Stimulated activated CD4-positive, alpha-beta T cell treated with anti-CD3 and anti-CD28 coated beads, Interleukin-12 subunit alpha, Interleukin-12 subunit beta, amount 100 ng/mL, for 48 hours (primary cell): ENCODE results near the gene PARD3.

Experiments
- DNase-seq, 3 donors: peaks; one replicate each; pipeline ENCODE4 v3.0.0-alpha.2; 2020; ENCODE audit warnings: low read depth in 2 of 3, low spot score in 1 of 3

The PARD3 gene

DNA sequence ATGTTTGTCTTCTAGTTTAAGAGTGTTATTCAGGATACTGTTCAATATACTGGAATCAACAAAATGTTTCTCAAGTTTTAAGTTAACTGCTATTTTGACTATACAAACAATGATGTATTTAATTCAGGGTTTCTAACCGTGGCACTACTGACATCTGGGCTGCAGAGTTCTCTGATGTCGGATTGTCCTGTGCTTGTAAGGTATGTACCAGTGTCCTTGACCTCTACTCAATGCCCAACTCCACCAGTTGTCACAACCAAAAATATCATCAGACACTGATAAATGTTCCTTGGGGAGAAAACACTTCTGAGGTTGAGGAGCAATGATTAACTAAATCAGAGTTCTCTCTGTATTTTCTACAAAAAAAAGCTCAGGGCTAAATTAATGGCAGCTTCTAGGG is 301.5 kb downstream of the PARD3 start:
- no peak for DNase-seq

DNA sequence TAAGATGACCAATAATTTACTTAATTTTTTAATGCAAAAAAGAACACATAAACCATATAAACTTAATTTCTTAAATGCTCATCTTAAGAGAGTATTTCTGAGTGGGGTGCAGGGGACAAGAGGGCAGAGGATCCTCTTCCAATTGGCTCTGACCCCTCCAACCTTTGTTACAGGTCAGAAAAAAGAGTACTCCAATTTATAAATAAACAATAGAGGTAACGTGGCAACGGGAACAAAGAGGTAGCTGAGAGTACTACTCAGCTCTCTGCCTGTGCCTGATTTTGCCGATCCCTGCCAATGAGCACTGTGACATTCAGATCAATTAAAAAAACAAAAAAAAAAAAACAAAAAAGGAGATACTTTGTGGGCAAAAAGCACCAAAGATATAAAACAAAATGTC is 307.9 kb downstream of the PARD3 start:
- DNase-seq = no peak

DNA sequence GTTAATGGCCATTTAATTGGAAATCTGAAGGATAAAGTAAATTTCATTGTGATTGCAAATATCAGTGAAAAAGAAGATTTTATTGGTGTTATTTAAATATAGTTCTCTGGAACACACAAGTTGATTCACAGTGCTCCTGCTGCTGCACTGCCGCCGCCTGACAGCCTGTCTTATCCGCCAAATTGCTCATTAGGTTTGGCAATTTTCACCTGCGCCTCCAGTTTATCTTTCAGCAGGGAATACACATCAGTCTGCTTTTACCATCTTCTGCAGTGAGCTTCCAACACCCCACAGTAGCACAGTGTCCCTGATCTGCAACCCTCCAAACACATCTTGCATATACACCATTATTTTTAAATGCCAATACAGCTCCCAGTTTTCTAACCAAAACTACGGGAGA is 308.3 kb downstream of the PARD3 start:
- no peak for DNase-seq

DNA sequence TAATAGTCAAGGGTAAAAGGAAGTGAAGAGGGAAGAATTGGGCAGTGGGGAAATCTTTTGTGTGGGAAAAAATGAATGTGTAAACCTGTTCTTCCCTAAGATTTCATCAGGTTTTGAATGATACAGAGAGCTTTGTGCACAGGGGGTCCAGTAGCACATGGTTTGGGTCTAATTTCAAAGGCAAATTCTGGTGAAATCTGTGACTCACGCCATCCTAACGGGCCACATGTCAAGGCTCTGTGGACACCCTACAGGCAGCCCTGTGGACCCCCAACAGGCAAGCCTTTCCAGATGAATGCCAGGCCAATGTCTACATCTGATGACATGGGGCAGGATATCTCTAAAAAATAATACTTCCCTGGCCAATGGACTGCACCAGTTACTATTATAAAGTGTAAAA is 309.8 kb downstream of the PARD3 start:
- DNase-seq = no peak

DNA sequence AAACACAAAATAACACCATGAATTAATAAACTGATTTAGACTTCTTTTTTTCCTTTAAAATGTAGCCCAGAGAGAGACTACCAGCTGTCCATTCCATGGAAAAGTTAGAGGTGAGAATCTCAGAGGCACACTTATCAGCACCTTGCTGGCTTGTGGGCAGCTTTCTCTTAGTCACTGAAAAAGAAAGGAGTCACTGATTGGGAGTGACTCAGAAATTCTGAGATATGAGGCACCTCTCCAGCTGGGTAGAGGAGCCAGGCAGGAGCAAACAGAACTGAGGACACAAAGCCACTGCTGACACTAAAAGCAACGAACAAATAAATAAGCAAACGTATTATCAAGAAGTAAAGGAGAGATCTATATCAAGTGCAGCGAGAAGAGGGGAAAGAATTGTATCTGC is 310.6 kb downstream of the PARD3 start:
- DNase-seq = no peak

DNA sequence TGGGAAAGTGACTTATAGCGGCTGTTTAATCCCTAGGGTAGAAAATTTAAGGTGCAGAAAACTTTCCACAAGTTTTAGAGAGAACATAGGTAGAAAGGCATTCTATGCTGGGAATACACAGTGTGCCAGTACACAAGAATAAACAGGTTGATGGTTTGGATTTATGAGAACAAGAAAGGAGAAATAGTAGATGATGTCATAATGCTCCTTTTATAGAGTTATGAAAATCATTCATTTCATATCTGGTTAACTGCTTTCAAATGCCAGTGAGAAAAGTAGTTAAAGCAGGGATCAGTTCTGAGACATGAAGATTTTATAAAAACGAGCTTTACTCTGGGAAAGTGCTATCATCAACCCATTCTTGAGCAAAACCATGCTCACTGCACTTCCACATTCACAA is 311.4 kb downstream of the PARD3 start:
- no peak for DNase-seq

DNA sequence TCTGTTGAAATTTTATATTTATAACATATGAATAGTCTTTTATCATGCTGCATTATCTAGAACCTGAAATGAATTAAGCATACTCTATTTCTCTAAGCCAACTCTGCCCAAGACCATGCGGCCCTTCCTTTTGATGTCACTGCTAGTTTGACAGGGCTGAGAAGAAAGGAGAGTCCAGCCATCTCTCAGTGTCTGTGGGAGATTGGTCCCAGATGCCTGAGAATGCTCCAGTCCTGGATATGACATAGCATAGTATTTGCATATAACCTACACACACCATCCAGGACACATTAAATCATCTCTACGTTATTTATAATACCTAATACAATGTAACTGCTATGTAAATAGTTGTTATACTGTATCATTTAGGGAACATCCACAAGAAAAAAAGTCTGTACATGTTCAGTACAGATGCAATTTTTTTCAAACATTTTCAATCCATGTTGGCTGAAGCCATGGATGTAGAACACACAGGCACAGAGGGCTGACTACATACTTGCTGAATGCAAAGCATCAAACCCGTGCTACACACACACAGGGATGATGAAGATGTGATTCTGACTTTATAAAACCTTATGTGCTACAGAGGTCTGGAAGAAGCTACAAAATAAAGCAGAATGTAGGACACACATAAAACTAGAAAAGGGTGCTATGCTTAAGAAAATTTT is 315.4 kb downstream of the PARD3 start:
- no peak for DNase-seq

DNA sequence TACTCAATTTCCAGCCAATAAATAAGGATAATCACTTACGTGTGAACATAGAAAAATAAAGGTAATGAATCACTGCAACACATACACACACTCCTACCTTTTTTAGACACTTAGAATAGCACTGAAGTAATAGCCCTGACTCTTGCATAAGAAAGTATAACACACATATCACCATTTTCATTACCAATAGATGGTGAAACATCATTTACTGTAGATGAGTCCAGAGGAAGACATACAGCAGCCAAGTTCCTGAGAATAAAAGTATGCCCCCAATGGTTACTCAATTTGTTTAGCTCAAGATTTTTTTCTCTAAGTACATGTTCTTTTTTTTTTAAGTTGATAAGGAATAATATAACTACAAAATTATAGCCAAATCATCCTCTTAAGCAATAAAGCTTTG is 316.3 kb downstream of the PARD3 start:
- DNase-seq = no peak

DNA sequence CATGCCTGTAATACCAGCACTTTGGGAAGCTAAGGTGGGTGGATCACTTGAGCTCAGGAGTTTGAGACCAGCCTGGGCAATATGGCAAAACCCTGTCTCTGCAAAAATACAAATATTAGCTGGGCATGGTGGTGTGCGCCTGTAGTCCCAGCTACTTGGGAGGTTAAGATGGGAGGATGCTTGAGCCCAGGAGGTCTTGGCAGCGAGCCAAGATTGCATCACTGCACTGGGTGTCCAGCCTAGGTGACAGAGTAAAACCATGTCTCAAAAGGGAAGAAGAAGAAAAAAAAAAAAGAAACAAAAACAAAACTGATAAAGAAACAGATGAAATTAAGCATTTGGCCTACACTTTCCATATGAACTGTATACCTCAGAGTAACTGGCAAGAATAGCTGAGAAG is 319.2 kb downstream of the PARD3 start:
- no peak for DNase-seq

DNA sequence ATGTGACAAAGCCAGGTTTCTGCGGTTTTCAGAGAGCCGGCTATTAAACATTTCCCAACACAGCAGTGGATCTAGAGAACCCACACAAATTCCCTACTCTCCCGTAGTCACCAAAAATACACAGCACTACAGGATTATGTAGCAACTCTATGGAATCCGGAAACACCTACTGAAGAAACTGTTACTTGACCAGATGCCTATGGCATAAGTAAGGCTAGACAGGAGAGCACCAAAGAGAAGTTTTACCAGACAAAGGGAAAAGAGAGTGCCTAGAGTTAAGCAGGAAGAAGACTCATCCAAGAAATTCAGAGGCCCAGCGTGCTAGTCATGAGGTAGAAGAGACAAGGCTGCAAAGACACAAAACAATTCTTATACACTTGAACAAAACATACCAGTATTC is 321.1 kb downstream of the PARD3 start:
- no peak for DNase-seq

DNA sequence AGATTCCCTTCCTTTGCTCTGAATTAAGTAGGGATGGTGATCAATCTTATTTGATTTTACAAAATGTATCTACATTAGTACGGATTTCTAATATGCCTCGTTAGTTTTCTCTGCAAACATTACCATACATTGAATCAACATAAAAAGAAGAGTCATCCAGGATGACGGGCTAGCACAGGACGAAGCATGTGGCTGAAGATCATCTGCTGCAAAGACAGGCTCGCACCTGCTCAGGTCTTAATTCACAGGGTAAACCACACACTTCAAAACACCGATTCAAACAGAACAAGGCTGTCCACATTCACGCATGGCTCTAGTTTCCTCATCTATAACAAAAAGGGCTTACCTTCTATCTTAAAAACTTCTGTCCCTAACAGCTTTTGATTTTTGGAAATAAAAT is 323.0 kb downstream of the PARD3 start:
- DNase-seq = no peak

DNA sequence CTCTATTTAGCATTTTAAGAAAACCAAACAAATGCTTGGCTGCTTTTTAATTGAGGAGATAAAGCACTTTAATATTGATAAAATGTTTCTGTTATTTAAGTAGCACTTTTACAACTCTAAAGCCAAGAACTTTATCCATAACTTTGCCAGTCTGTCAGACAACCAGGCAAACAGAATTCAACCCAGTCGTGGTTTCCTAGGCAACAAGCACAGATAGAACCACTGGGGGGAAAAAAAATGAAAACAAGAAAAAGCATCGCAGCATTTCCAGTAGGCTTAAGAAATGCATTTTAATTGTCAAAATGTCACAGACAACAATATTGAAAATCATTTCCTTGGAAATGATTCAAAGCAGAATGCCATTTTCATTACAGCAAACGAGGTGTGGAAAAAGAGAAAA is 323.4 kb downstream of the PARD3 start:
- DNase-seq = no peak

DNA sequence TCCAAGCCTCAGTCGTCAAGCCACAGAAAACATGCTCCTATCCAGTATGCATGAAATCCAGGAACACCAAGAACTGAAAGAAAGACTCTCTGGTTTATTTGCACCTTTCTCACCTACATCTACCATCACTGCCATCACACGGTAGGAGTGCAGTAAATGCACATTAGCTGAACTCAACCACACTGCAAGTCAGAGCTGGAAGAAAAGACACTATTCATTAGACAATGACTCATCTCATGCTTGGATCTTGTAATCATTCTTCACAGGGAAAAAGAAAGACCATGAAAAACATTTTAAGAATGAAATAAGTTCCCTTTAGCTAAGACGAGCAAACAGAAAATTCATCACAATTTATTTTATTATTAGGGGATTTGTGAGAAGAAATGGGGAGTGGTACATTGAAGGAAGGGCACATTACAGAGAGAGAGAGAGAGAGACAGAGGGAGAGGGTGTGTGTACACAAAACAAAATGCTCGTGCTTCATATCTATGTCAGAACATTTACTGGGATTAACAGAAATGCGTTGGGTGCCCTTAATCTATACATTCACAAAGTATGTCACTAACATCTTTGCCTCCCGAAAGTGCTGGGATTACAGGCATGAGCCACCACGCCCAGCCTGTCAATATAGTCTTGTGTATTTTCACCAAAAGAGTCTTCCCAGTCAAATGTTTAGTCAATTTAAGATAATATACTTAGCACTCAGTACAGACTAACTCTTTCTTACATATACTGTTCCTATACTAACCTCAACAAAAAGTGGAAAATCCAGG is 324.9 kb downstream of the PARD3 start:
- DNase-seq = no peak

DNA sequence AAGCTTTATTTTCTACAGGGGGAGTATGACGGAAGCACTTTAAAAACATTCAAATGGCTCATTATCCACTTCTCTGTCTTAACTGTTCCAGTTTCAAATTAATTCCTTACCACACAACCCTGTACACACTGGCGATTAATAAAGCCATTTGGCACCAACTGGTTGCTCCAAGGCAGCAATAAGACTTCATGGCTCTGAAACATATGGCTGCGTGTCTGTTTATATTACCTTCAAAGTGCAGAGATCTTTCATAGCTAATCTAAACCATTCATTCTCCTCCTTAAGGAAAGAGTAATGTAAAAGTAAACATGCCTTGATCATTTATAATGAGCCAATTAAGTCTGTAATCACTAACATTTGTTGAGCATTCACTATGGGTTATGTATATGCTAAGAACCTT is 325.7 kb downstream of the PARD3 start:
- no peak for DNase-seq

DNA sequence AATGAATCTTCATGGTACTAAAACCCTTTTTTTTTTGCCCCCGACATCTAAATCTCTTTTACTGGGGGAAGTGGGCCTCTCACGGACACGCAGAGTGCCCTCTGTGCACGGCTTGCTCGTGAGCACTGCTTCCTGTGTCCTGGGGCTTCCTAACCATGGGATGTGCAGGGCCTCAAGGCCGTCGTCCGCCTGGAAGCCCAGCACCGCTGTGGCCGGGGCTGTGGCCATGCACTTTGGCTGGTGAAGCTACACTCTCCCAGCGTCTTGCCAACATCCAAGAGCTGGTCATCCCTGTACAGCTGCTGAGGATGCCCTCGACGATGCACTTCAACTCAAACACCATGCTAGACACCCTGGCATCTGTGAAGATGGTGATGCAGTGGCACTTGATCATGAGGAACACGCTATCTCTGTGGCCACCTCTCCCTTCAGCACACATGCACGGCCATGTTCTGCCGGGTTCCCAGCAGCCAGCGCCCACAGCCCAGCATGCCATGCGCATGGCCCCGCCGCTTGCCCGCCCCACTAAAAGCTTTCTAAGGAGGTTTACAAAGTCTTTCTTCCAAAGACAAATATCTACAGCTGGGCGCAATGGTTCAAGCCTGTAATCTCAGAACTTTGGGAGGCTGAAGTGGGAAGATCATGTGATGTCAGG is 326.5 kb downstream of the PARD3 start:
- DNase-seq = no peak

DNA sequence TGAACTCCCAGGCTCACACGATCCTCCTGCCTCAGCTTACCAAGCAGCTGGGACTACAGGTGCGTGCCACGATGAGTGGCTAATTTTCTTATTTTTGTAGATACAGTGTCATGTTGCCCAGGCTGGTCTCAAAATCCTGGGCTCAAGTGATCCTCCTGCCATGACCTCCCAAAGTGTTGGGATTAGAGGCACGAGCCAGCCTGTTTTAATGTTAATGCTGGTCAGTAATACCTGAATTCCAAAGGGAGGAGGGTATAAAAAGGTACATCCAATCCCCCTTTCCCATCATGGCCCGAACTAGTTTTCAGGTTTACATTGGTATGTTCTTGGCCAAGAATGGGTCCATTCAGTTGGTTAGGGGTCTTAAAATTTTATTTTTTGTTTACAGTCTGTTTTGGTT is 329.1 kb downstream of the PARD3 start:
- DNase-seq = no peak

DNA sequence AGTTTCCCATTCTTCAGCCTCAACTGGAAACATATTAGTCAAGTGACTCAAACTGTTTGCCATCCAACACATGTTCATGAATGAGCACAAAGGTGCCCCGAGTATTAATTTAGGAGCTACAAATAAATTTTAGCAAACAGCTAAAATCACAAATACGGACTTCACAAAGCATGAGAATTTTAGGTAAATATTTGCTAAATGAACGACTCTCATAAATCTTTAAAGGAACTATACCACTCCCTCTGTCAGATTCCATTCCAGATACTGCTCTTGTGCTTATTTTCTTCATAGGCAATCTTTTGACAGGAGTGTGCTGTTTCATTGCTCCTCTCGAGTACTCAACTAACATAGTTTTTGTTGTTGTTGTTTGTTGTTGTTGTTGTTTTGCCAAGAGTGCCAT is 330.9 kb downstream of the PARD3 start:
- DNase-seq = no peak

DNA sequence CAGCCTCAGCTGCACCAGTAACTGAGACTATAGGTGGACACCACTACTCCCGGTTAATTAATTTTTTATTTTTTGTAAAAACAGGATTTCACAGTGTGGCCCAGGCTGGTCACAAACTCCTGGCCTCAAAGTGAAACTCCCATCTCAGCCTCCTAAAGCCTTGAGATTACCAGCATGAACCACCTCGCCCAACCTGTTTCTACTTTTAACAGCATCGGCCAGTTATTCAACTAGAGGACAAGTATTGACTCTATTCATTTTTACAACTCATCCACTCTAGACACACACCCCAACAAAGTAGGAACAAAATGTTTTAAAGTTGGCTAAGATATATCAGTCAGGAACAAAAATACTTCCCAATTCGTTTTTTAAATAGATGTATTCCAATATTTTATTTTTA is 334.8 kb downstream of the PARD3 start:
- DNase-seq = no peak

DNA sequence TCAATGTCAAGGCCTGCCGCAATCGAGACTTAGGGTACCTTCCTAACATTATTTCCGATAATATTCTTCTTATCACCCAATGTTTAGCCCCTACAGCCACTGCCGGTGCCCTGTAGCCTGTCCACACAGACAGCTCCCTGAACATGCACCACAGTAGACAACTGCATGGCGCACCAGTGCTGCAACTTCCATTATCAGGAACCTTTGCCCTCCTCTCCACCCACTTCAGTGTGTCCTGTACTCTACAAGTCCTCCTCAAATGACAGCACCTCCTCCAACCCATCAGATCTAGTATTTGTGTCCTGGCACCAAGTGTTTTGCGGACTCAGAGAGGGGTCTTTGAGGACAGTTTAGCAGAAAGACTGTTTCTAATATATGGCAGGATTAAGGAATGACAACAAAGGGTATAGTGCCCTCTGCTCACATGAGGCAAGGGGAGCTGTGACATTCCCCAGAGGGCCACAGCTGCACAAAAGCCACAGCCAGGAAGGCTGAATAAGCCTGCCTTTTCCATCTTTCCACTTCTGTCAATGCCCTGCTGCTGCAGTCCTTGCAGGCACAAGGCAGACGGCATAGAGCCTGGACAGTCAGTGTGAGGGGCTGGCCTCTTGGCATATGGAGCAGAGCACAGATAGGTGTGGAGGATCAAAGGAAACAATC is 335.4 kb downstream of the PARD3 start:
- no peak for DNase-seq

DNA sequence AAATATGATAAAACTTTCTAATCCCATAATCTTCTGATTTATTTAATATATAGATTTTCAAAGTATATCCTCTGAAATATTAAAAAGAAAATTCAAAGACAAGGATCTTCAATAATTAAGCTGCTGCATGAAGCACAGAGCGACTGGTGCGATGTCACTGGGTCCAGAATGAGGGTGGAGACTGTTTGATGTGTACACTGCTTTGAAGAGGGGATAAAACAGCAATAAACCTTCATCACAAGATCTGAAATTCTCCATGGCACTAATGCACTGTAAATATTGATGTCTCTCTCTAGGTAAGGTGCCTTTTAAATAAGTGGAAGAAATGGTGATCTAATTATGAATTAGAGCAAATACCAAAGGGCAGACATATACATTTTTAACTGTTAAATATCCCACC is 337.8 kb downstream of the PARD3 start:
- no peak for DNase-seq

DNA sequence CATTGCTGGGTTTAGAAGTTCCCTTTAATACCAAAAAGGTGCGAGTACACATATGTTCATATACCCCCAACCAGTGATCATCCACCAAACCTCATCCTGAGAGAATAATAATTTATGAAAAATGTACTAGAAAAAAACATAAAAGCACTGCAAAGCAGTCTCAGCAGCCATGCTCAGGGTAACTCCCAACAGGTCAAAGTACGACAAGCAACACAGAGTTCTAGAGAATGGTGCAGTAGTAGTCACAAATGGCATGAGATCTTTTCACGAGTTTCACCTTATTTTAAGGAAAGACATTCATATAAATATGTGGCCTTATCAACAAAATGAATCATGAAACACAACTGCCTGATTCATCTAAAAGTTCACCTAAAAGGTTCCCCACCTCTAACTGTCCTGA is 338.5 kb downstream of the PARD3 start:
- DNase-seq = no peak

DNA sequence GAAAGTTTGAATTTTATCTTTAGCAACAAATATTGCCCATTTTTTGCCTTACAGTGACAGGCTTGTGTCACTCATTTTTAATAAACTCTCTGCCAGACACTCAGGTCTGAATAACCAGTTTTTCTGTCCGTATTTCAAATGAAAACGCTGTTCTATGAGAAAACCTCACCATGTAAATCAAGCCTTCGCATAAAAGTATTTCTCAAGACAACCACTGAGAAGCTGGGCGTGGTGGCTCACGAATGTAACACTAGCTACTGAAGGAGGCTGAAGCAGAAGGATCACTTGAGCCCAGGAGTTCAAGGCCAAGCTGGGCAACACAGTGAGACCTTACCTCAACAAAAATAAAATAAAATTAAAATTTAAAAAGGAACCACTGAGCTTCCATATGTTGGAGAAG is 339.3 kb downstream of the PARD3 start:
- no peak for DNase-seq
